H1 (cell line): ENCODE data around the gene ZIM2.

ENCODE experiments used
- CTCF ChIP-seq, 3 experiments: IDR thresholded peaks; 1 replicate in 2 of 3; 2 replicates in 1 of 3; pipeline versions ENCODE4 v1.5.1 to v1.6.1; 2011; ENCODE audit warnings: low read length in 3 of 3, mild to moderate bottlenecking in 3 of 3, inconsistent platforms in 2 of 3, low read depth in 1 of 3, moderate library complexity in 1 of 3; ENCODE audit not compliant: insufficient read depth in 1 of 3; ENCODE audit errors: control extremely low read depth in 1 of 3
- HDAC6 ChIP-seq: IDR thresholded peaks from one replicate; pipeline ENCODE4 v1.7.1; 2012; ENCODE audit warnings: low read depth, mild to moderate bottlenecking, inconsistent platforms, low read length, moderate library complexity
- MAX ChIP-seq: IDR thresholded peaks from 2 replicates; pipeline ENCODE4 v1.6.1; 2012; ENCODE audit warnings: inconsistent platforms
- RFX5 ChIP-seq: IDR thresholded peaks from 2 replicates; pipeline ENCODE4 v1.6.1; 2011; ENCODE audit warnings: low read depth, low read length, improper control_type of control experiment, borderline replicate concordance
- SIN3A ChIP-seq, 2 experiments: IDR thresholded peaks in 1 of 2; conservative IDR thresholded peaks in 1 of 2; 2 replicates each; pipeline ENCODE4 v1.6.1; 2011 to 2012; ENCODE audit warnings: low read length in 2 of 2, improper control_type of control experiment in 1 of 2, low read depth in 1 of 2, mild to moderate bottlenecking in 1 of 2

GRCh38 chr19:56778351-56778750, 62.2 kb downstream of the ZIM2 start:
- TF ChIP-seq CTCF (IDR thresholded peaks at IDR 0.05; ENCODE audit: control extremely low read depth in 1 of 3, insufficient read depth in 1 of 3, low read depth in 1 of 3, low read length in 3 of 3) (no peak), SIN3A (conservative IDR thresholded peaks at IDR 0.05 in 1 of 2, IDR thresholded peaks at IDR 0.05 in 1 of 2; ENCODE audit: low read depth in 1 of 2, low read length in 2 of 2) (no peak), HDAC6 (no peak), RFX5 (no peak), MAX (no peak)
